Hepatocyte (in vitro differentiated cells): ENCODE results near the gene MAST3.

Experiments
- CTCF ChIP-seq: fragments of 200-600 bp; sonication (generic); IDR thresholded peaks from 2 replicates; pipeline ENCODE4 v1.5.1; 2016; ENCODE audit warnings: antibody characterized with exemption, mild to moderate bottlenecking; ENCODE audit not compliant: poor library complexity
- EZH2 ChIP-seq: fragments of 200-600 bp; sonication (generic); IDR thresholded peaks from 2 replicates; pipeline ENCODE4 v1.6.1; 2016; ENCODE audit warnings: antibody characterized with exemption, mild to moderate bottlenecking, borderline replicate concordance

- TF ChIP-seq EZH2 (no peak), CTCF (no peak)
Measured at GRCh38 chr19:18144906-18145305, 47.3 kb downstream of the MAST3 start.
